ENCODE results near the gene CCDC141.

- TF ChIP-seq CTCF (IDR thresholded peaks at IDR 0.05) (no peak), POLR2A (IDR thresholded peaks at IDR 0.05) (no peak), POLR2AphosphoS5 (IDR thresholded peaks at IDR 0.05) (no peak)
Observed at GRCh38 chr2:178805457-178805856, 244.5 kb downstream of the CCDC141 start.
